K562 (cell line): ENCODE data around the gene ROR2. TPM values are rescaled to one million over a fixed set of nuclear protein-coding genes. Genes with fewer than 3 reads are reported as not detected.
A peak's percentile ranks its signal among the peaks of the same experiment; 100 is the strongest.

ENCODE experiments used
- ATAC-seq: fragments of 200-7000 bp; cut with Tn5 transposase; 3 replicates; pipeline ENCODE4 v1.9.1; 2020; ENCODE audit warnings: moderate library complexity
- BruUV-seq: library from RNA; stranded (reverse); fragments of 400-500 nt; replicated peaks from 2 replicates; lab custom pipeline; 2021; lab: Mats Ljungman, UMichigan
- CTCF ChIA-PET: fragments of 300-600 bp; formaldehyde crosslinking; extraction: SDS; loops from one replicate; lab custom pipeline; 2021; ENCODE audit warnings: low intra/inter-chr PET ratio; lab: Yijun Ruan, JAX
- POLR2A ChIA-PET: fragments of 300-600, 350-650 bp; sonication (Branson Sonifier 250); formaldehyde crosslinking; extraction: SDS; loops from one replicate; lab custom pipeline; 2021; ENCODE audit warnings: antibody characterized with exemption, inconsistent platforms; lab: Yijun Ruan, JAX
- DNase-seq, 4 experiments: peaks; one replicate each; pipeline versions ENCODE4 v3.0.0 to v3.0.0-alpha.2; 2011 to 2018; ENCODE audit warnings: low spot score in 3 of 4, mixed read lengths in 3 of 4; ENCODE audit errors: extremely low read depth in 1 of 4
- FAIRE-seq: peaks from 2 replicates; lab custom pipeline; 2011; peaks lifted over from hg19 to GRCh38; lab: Jason Lieb, UNC
- H2AFZ ChIP-seq: 2 replicates; pipeline ENCODE4 v1.6.0; 2011; ENCODE audit warnings: low read depth, low read length, control low read depth, inconsistent platforms
- H3K27ac ChIP-seq: fragments of 200-600 bp; 3 replicates; pipeline ENCODE4 v1.8.0; 2011; ENCODE audit warnings: low read depth, mild to moderate bottlenecking, control low read depth, inconsistent platforms, low read length, moderate library complexity, mixed read lengths; ENCODE audit errors: extremely low read depth
- H3K27me3 ChIP-seq, 2 experiments: fragments of 300-600 bp in 1 of 2; 2 replicates in 1 of 2; 3 replicates in 1 of 2; pipeline versions ENCODE4 v1.6.0 to v1.8.0; 2011; ENCODE audit warnings: inconsistent platforms in 2 of 2, low read length in 2 of 2, mild to moderate bottlenecking in 1 of 2, mixed read lengths in 1 of 2, moderate library complexity in 1 of 2; ENCODE audit not compliant: control insufficient read depth in 2 of 2, insufficient read depth in 2 of 2
- H3K36me3 ChIP-seq: fragments of 300-600 bp; 3 replicates; pipeline ENCODE4 v1.8.0; 2011; ENCODE audit warnings: mild to moderate bottlenecking, low read length, inconsistent platforms; ENCODE audit not compliant: control insufficient read depth, insufficient read depth
- H3K4me1 ChIP-seq, 2 experiments: fragments of 200-600 bp in 1 of 2; replicated peaks in 1 of 2; 2 replicates in 1 of 2; 3 replicates in 1 of 2; pipeline versions ENCODE4 v1.5.1 to v1.8.0; 2011; ENCODE audit warnings: inconsistent platforms in 2 of 2, low read length in 2 of 2, mild to moderate bottlenecking in 1 of 2, mixed read lengths in 1 of 2, moderate library complexity in 1 of 2; ENCODE audit not compliant: control insufficient read depth in 2 of 2, insufficient read depth in 2 of 2
- H3K4me2 ChIP-seq: 2 replicates; pipeline ENCODE4 v1.6.1; 2011; ENCODE audit warnings: low read length, control low read depth, inconsistent platforms, mixed read lengths; ENCODE audit not compliant: insufficient read depth
- H3K4me3 ChIP-seq: fragments of 200-600 bp; sonication (generic), shearing (Covaris generic); 2 replicates; pipeline ENCODE4 v1.5.1; 2016; ENCODE audit warnings: control low read depth, inconsistent platforms
- H3K79me2 ChIP-seq: fragments of 200-600 bp; 3 replicates; pipeline ENCODE4 v1.8.0; 2011; ENCODE audit warnings: low read length, inconsistent platforms; ENCODE audit not compliant: control insufficient read depth, insufficient read depth
- H3K9ac ChIP-seq, 2 experiments: 2 replicates each; pipeline versions ENCODE4 v1.6.0 to v1.6.1; 2011; ENCODE audit warnings: low read depth in 2 of 2, low read length in 2 of 2, control low read depth in 1 of 2, inconsistent platforms in 1 of 2, mild to moderate bottlenecking in 1 of 2, mixed read lengths in 1 of 2; ENCODE audit not compliant: insufficient read depth in 1 of 2
- H3K9me1 ChIP-seq: one replicate; pipeline ENCODE4 v1.6.0; 2011; ENCODE audit warnings: inconsistent platforms, mild to moderate bottlenecking, low read length, moderate library complexity; ENCODE audit not compliant: control insufficient read depth, insufficient read depth
- H3K9me3 ChIP-seq: replicated peaks from 2 replicates; pipeline ENCODE4 v1.5.1; 2011; ENCODE audit warnings: low read depth, low read length, inconsistent platforms; ENCODE audit not compliant: control insufficient read depth, insufficient read depth
- H4K20me1 ChIP-seq: replicated peaks from 2 replicates; pipeline ENCODE4 v1.6.1; 2011; ENCODE audit warnings: low read length, inconsistent platforms, mixed read lengths; ENCODE audit not compliant: control insufficient read depth, insufficient read depth
- C11orf30 ChIP-seq: fragments of 450-650 bp; IDR thresholded peaks from 2 replicates; pipeline ENCODE4 v1.6.1; 2016; ENCODE audit warnings: low read depth, mild to moderate bottlenecking
- MAFG ChIP-seq: fragments of 450-650 bp; conservative IDR thresholded peaks from 2 replicates; pipeline ENCODE4 v1.6.1; 2016; ENCODE audit warnings: missing genetic modification characterization, missing compliant biosample characterization
- PBX2 ChIP-seq, 2 experiments: IDR thresholded peaks in 1 of 2; conservative IDR thresholded peaks in 1 of 2; 2 replicates each; pipeline ENCODE4 v1.6.1; 2016; ENCODE audit warnings: low read depth in 2 of 2, mild to moderate bottlenecking in 1 of 2, missing compliant biosample characterization in 1 of 2, missing genetic modification characterization in 1 of 2, moderate library complexity in 1 of 2
- SNIP1 ChIP-seq: fragments of 450-650 bp; IDR thresholded peaks from 2 replicates; pipeline ENCODE4 v1.7.1; 2017; ENCODE audit warnings: low read depth, mild to moderate bottlenecking
- ZNF239 ChIP-seq: fragments of 250-450 bp; sonication (Bioruptor Pico); IDR thresholded peaks from 2 replicates; pipeline ENCODE4 v1.4.0; 2020; ENCODE audit warnings: mild to moderate bottlenecking
- ZNF316 ChIP-seq: fragments of 450-650 bp; IDR thresholded peaks from 2 replicates; pipeline ENCODE4 v1.6.1; 2016
- ZNF644 ChIP-seq: fragments of 200-800 bp; sonication (Bioruptor generic); IDR thresholded peaks from 2 replicates; pipeline ENCODE4 v1.6.1; 2016; ENCODE audit warnings: low read depth, missing genetic modification characterization, missing compliant biosample characterization
- ZZZ3 ChIP-seq: fragments of 450-650 bp; IDR thresholded peaks from 2 replicates; pipeline ENCODE4 v1.6.1; 2016; ENCODE audit warnings: antibody characterized with exemption, mild to moderate bottlenecking, moderate library complexity
- WGBS: fragments of 100-300 bp; shearing (Covaris generic); methylation state at CpG from one replicate; pipeline ENCODE4 v1.1.6; 2016; ENCODE audit warnings: low coverage, mixed read lengths; ENCODE audit not compliant: insufficient coverage; ENCODE audit errors: missing lambda C conversion rate; 5-methylcytosine and 5-hydroxymethylcytosine counted together
- in situ Hi-C: fragments of 300-500 bp; cut with MboI; formaldehyde crosslinking; loops from 4 replicates; pipeline ENCODE4 v1.15.0; 2018; ENCODE audit warnings: inconsistent platforms, mixed read lengths
- intact Hi-C: fragments of 100-400 bp; cut with micrococcal nuclease; formaldehyde crosslinking; loops from 2 replicates; pipeline ENCODE4 v1.14.2; 2022
- polyA plus RNA-seq, 8 experiments: library from polyadenylated mRNA; depleted of rRNA in 4 of 8; stranded (reverse) in 5 of 8; unstranded in 3 of 8; fragments of >200 nt; fragmentation: Nextera tagmentation in 2 of 8; fragmentation: Illumina TruSeq in 1 of 8; extraction: Ambion mirVana in 2 of 8; extraction: Trizol in 1 of 8; gene quantifications; 2 replicates each; pipeline versions ENCODE4 v1.2.1 to v1.2.3, GENCODE V29; 2011 to 2014; ENCODE audit warnings: inconsistent platforms in 1 of 8, missing spikeins in 1 of 8
- total RNA-seq, 7 experiments: library from RNA; depleted of rRNA in 6 of 7; stranded (reverse); fragments of >200 nt in 6 of 7; fragmentation: Illumina TruSeq in 2 of 7; extraction: Trizol in 2 of 7; gene quantifications; 2 replicates each; pipeline versions ENCODE4 v1.2.1 to v1.2.3, GENCODE V29; 2011 to 2021; ENCODE audit warnings: low replicate concordance in 1 of 7
- TF ChIP-seq, protein P1 (sequence below): fragments of 450-650 bp; IDR thresholded peaks from one replicate; pipeline ENCODE4 v1.6.1; 2018; ENCODE audit warnings: mild to moderate bottlenecking, moderate library complexity; ENCODE audit not compliant: partially characterized antibody

ROR2 gene
- total and polyA plus RNA-seq, 9 of the 15 experiments (the other 6 are each of a cell fraction or from before 2014, with no cell fraction given) = 5.6 to 33.8 (median 15.3) TPM

GRCh38 chr9:91935066-91935749 is 14.8 kb downstream of the ROR2 start (continued):
- TF ChIP-seq SNIP1 (no peak), ZZZ3 (no peak), PBX2 (CRISPR knock-in tag; IDR thresholded peaks at IDR 0.05; ENCODE audit: low read depth) (no peak), PBX2 (tag; conservative IDR thresholded peaks at IDR 0.05; ENCODE audit: low read depth) (peak; percentile 37; the same call in 1 of the 2 replicates)

- POLR2A ChIA-PET = interaction anchor here (0.7 to 4.0 kb wide), 4 partner anchors 11 to 34 kb away, joined by 3 to 27 read pairs (median 4); partner anchors contain the start of gene ROR2
- DNase-seq (no peak), ATAC-seq (no peak), FAIRE-seq (no peak)
- intact Hi-C loops = no loop called here
- Histone ChIP-seq H3K9me3 (peaks cover 17% of the 10 kb centered on the region), H3K4me2 (no peak overlapping the region; the same call in 1 of the 2 replicates), H3K36me3 (peaks cover 4% of the 10 kb centered on the region; the same call in 1 of the 3 replicates), H3K4me1 (peaks cover 11 to 13% of the 10 kb centered on the region in 2 experiments), H3K9ac (no peak overlapping the region), H4K20me1 (no peaks in the 10 kb centered on the region), H3K79me2 (peaks cover 95% of the 10 kb centered on the region), H3K27me3 (no peaks in the 10 kb centered on the region), H3K27ac (peak overlapping the region; percentile 29; the same call in 1 of the 3 replicates), H3K9me1 (no peaks in the 10 kb centered on the region), H2AFZ (no peak overlapping the region), H3K4me3 (no peak overlapping the region)
- CTCF ChIA-PET = no interaction called here
- BruUV-seq = no TSS peak
- WGBS = 30% methylated on average over 3 of the region's 3 CpGs
- in situ Hi-C loops = no loop called here
- TF ChIP-seq, protein P1, sequence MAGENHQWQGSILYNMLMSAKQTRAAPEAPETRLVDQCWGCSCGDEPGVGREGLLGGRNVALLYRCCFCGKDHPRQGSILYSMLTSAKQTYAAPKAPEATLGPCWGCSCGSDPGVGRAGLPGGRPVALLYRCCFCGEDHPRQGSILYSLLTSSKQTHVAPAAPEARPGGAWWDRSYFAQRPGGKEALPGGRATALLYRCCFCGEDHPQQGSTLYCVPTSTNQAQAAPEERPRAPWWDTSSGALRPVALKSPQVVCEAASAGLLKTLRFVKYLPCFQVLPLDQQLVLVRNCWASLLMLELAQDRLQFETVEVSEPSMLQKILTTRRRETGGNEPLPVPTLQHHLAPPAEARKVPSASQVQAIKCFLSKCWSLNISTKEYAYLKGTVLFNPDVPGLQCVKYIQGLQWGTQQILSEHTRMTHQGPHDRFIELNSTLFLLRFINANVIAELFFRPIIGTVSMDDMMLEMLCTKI = no peak
- TF ChIP-seq ZNF644 (tag) = no peak
- TF ChIP-seq C11orf30 = peak; percentile 34; the same call in 1 of the 2 replicates
- TF ChIP-seq ZNF239 (CRISPR knock-in tag) = no peak
- TF ChIP-seq MAFG (tag) = peak; percentile 37; the same call in 1 of the 2 replicates
- TF ChIP-seq ZNF316 = peak; percentile 73
Observed at GRCh38 chr9:91934654-91935053, 15.4 kb downstream of the ROR2 start.
